NCI-H774 (cell line): ENCODE measurements around the gene RPGRIP1L.

Experiments
- DNase-seq: peaks from one replicate; lab custom pipeline; 2025; lab: John Stamatoyannopoulos, UW

Gene RPGRIP1L

GRCh38 chr16:53651357-53651756 is 52.3 kb downstream of the RPGRIP1L start:
- DNase-seq: no peak

GRCh38 chr16:53646506-53646905 is 57.2 kb downstream of the RPGRIP1L start:
- DNase-seq: no peak

GRCh38 chr16:53643474-53643873 is 60.2 kb downstream of the RPGRIP1L start:
- no peak for DNase-seq

GRCh38 chr16:53642094-53642493 is 61.6 kb downstream of the RPGRIP1L start:
- DNase-seq: no peak

GRCh38 chr16:53636978-53637377 is 66.7 kb downstream of the RPGRIP1L start:
- no peak for DNase-seq

- no peak for DNase-seq
Measured at GRCh38 chr16:53632526-53632925, 71.1 kb downstream of the RPGRIP1L start.

GRCh38 chr16:53631236-53632025 is 72.2 kb downstream of the RPGRIP1L start:
- no peak for DNase-seq

- DNase-seq: no peak
Measured at GRCh38 chr16:53629607-53630312, 73.9 kb downstream of the RPGRIP1L start.

GRCh38 chr16:53629151-53629550 is 74.5 kb downstream of the RPGRIP1L start:
- DNase-seq: no peak

- no peak for DNase-seq
Measured at GRCh38 chr16:53626811-53627210, 76.8 kb downstream of the RPGRIP1L start.

- DNase-seq: no peak
Measured at GRCh38 chr16:53626161-53626560, 77.5 kb downstream of the RPGRIP1L start.

- DNase-seq: no peak
Measured at GRCh38 chr16:53625221-53625620, 78.4 kb downstream of the RPGRIP1L start.

GRCh38 chr16:53622315-53622714 is 81.3 kb downstream of the RPGRIP1L start:
- no peak for DNase-seq

- no peak for DNase-seq
Measured at GRCh38 chr16:53620476-53620875, 83.2 kb downstream of the RPGRIP1L start.

GRCh38 chr16:53619235-53619634 is 84.4 kb downstream of the RPGRIP1L start:
- no peak for DNase-seq

- no peak for DNase-seq
Measured at GRCh38 chr16:53614346-53614745, 89.3 kb downstream of the RPGRIP1L start.

- no peak for DNase-seq
Measured at GRCh38 chr16:53612003-53612402, 91.7 kb downstream of the RPGRIP1L start.

GRCh38 chr16:53611179-53611696 is 92.4 kb downstream of the RPGRIP1L start:
- DNase-seq: no peak

GRCh38 chr16:53609536-53609935 is 94.1 kb downstream of the RPGRIP1L start:
- DNase-seq: no peak

GRCh38 chr16:53608094-53608493 is 95.6 kb downstream of the RPGRIP1L start:
- no peak for DNase-seq

GRCh38 chr16:53605831-53606400 is 97.7 kb downstream of the RPGRIP1L start:
- DNase-seq: no peak

- DNase-seq: no peak
Measured at GRCh38 chr16:53605356-53605755, 98.3 kb downstream of the RPGRIP1L start.

GRCh38 chr16:53601961-53602360 is 101.7 kb downstream of the RPGRIP1L start:
- no peak for DNase-seq
